NB4 (cell line): ENCODE measurements around the gene COTL1.

Experiments used
- MAX ChIP-seq: IDR thresholded peaks from 2 replicates; pipeline ENCODE4 v1.6.1; 2011; ENCODE audit warnings: low read depth, low read length
- POLR2A ChIP-seq: IDR thresholded peaks from 2 replicates; pipeline ENCODE4 v1.6.1; 2011; ENCODE audit warnings: mild to moderate bottlenecking; ENCODE audit not compliant: insufficient read length; ENCODE audit errors: extremely low read depth
- TF ChIP-seq, protein P1 (sequence below): IDR thresholded peaks from one replicate; pipeline ENCODE4 v1.5.1; 2012; ENCODE audit warnings: low read depth, low read length

- TF ChIP-seq POLR2A (no peak), MAX (no peak)
- TF ChIP-seq, protein P1, sequence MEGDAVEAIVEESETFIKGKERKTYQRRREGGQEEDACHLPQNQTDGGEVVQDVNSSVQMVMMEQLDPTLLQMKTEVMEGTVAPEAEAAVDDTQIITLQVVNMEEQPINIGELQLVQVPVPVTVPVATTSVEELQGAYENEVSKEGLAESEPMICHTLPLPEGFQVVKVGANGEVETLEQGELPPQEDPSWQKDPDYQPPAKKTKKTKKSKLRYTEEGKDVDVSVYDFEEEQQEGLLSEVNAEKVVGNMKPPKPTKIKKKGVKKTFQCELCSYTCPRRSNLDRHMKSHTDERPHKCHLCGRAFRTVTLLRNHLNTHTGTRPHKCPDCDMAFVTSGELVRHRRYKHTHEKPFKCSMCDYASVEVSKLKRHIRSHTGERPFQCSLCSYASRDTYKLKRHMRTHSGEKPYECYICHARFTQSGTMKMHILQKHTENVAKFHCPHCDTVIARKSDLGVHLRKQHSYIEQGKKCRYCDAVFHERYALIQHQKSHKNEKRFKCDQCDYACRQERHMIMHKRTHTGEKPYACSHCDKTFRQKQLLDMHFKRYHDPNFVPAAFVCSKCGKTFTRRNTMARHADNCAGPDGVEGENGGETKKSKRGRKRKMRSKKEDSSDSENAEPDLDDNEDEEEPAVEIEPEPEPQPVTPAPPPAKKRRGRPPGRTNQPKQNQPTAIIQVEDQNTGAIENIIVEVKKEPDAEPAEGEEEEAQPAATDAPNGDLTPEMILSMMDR: no peak
These were observed 86.2 kb downstream of the COTL1 start for GRCh38 chr16:84531671-84532111.
